HCT116 (cell line): Measurements from ENCODE around the gene MIB2. TPM values are rescaled to one million over a fixed set of nuclear protein-coding genes. Genes with fewer than 3 reads are reported as not detected.

Source experiments
- ATAC-seq: fragments of 200-7000 bp; cut with Tn5 transposase; 2 replicates; pipeline ENCODE4 v1.9.1; 2020; ENCODE audit warnings: mild to moderate bottlenecking, moderate library complexity
- BruUV-seq: library from RNA; stranded (reverse); fragments of 400-500 nt; replicated peaks from 2 replicates; lab custom pipeline; 2021; lab: Mats Ljungman, UMichigan
- CTCF ChIA-PET: fragments of 300-600 bp; sonication (Branson Sonifier 250); formaldehyde crosslinking; loops from one replicate; lab custom pipeline; 2021; ENCODE audit warnings: antibody characterized with exemption; lab: Charles Lee
- POLR2A ChIA-PET: fragments of 300-600, 350-600 bp; sonication (Branson Sonifier 250); formaldehyde crosslinking; loops from one replicate; lab custom pipeline; 2021; ENCODE audit warnings: antibody characterized with exemption; lab: Charles Lee
- RAD21 ChIA-PET, 2 experiments: fragments of 300-600 bp; sonication (Branson Sonifier 250); formaldehyde crosslinking; loops; one replicate each; lab custom pipeline; 2023; ENCODE audit warnings: low total read pairs in 2 of 2; ENCODE audit not compliant: uncharacterized antibody in 2 of 2, unreplicated experiment in 2 of 2, low non-redundant PET in 1 of 2; lab: Charles Lee
- DNase-seq: peaks from one replicate; pipeline ENCODE4 v3.0.0-alpha.2; 2010; ENCODE audit warnings: low read depth, low spot score
- H2AFZ ChIP-seq: fragments of 200-600 bp; shearing (Covaris generic), sonication (generic); 2 replicates; pipeline ENCODE4 v1.6.1; 2017; ENCODE audit warnings: low read depth, mixed run types, mixed read lengths, antibody characterized with exemption, low read length; ENCODE audit not compliant: poor library complexity, severe bottlenecking
- H3K27ac ChIP-seq: 2 replicates; pipeline ENCODE4 v1.5.1; 2012; ENCODE audit warnings: low read depth, low read length
- H3K27me3 ChIP-seq: fragments of 200-600 bp; sonication (generic); 2 replicates; pipeline ENCODE4 v1.6.1; 2016; ENCODE audit warnings: mixed run types, low read length, mixed read lengths; ENCODE audit not compliant: insufficient read depth
- H3K36me3 ChIP-seq, 2 experiments: fragments of 200-500 bp in 1 of 2; fragments of 200-600 bp in 1 of 2; sonication (Bioruptor generic) in 1 of 2; sonication (generic) in 1 of 2; 2 replicates each; pipeline versions ENCODE4 v1.5.1 to v1.6.1; 2014 to 2016; ENCODE audit warnings: low read length in 2 of 2, inconsistent platforms in 1 of 2, mixed read lengths in 1 of 2, mixed run types in 1 of 2; ENCODE audit not compliant: insufficient read depth in 2 of 2, control insufficient read depth in 1 of 2
- H3K4me1 ChIP-seq, 2 experiments: fragments of 200-600 bp in 1 of 2; sonication (generic) in 1 of 2; 2 replicates each; pipeline versions ENCODE4 v1.5.1 to v1.6.1; 2012 to 2017; ENCODE audit warnings: low read length in 2 of 2, inconsistent platforms in 1 of 2, mild to moderate bottlenecking in 1 of 2, mixed read lengths in 1 of 2, mixed run types in 1 of 2, moderate library complexity in 1 of 2; ENCODE audit not compliant: insufficient read depth in 2 of 2, control insufficient read depth in 1 of 2
- H3K4me2 ChIP-seq: fragments of 200-600 bp; sonication (generic); 2 replicates; pipeline ENCODE4 v1.6.1; 2017; ENCODE audit warnings: mixed run types, low read length, mixed read lengths
- H3K4me3 ChIP-seq, 2 experiments: fragments of 200-600 bp in 1 of 2; sonication (generic) in 1 of 2; replicated peaks in 1 of 2; 2 replicates each; pipeline ENCODE4 v1.5.1; 2011 to 2016; ENCODE audit warnings: low read length in 2 of 2, control low read depth in 1 of 2, low read depth in 1 of 2, mild to moderate bottlenecking in 1 of 2, mixed read lengths in 1 of 2, mixed run types in 1 of 2
- H3K79me2 ChIP-seq: fragments of 200-600 bp; sonication (generic); 2 replicates; pipeline ENCODE4 v1.6.1; 2017; ENCODE audit warnings: mild to moderate bottlenecking, mixed run types, low read length, moderate library complexity, mixed read lengths; ENCODE audit not compliant: insufficient read depth
- H3K9ac ChIP-seq: fragments of 200-600 bp; sonication (generic); 2 replicates; pipeline ENCODE4 v1.6.1; 2016; ENCODE audit warnings: low read length, mixed read lengths
- H3K9me2 ChIP-seq: fragments of 200-600 bp; sonication (generic), shearing (Covaris generic); 2 replicates; pipeline ENCODE4 v1.6.1; 2017; ENCODE audit warnings: mixed run types, mild to moderate bottlenecking, moderate library complexity; ENCODE audit not compliant: insufficient read depth
- H3K9me3 ChIP-seq, 2 experiments: fragments of 200-500 bp in 1 of 2; fragments of 200-600 bp in 1 of 2; sonication (Bioruptor generic) in 1 of 2; sonication (generic) in 1 of 2; 2 replicates each; pipeline ENCODE4 v1.6.1; 2014 to 2017; ENCODE audit warnings: low read length in 2 of 2, mixed read lengths in 2 of 2, inconsistent platforms in 1 of 2, low read depth in 1 of 2, mild to moderate bottlenecking in 1 of 2, mixed run types in 1 of 2, moderate library complexity in 1 of 2; ENCODE audit not compliant: control insufficient read depth in 1 of 2, insufficient read depth in 1 of 2
- H4K20me1 ChIP-seq: fragments of 200-600 bp; sonication (generic), shearing (Covaris generic); 2 replicates; pipeline ENCODE4 v1.6.1; 2017; ENCODE audit warnings: mixed run types, mild to moderate bottlenecking, moderate library complexity; ENCODE audit not compliant: insufficient read depth
- CBX3 ChIP-seq: IDR thresholded peaks from 2 replicates; pipeline ENCODE4 v1.6.1; 2012; ENCODE audit warnings: low read depth
- EGR1 ChIP-seq: IDR thresholded peaks from 2 replicates; pipeline ENCODE4 v1.6.1; 2012; ENCODE audit warnings: low read depth
- ELF1 ChIP-seq: IDR thresholded peaks from 2 replicates; pipeline ENCODE4 v1.6.1; 2012; ENCODE audit warnings: low read depth, borderline replicate concordance
- EZH2 ChIP-seq: fragments of 200-600 bp; sonication (generic); IDR thresholded peaks from 2 replicates; pipeline ENCODE4 v1.6.1; 2017; ENCODE audit warnings: antibody characterized with exemption, mixed run types
- FOSL1 ChIP-seq: IDR thresholded peaks from 2 replicates; pipeline ENCODE4 v1.6.1; 2012; ENCODE audit warnings: low read depth
- JUND ChIP-seq: IDR thresholded peaks from 2 replicates; pipeline ENCODE4 v1.6.1; 2012
- POLR2A ChIP-seq: IDR thresholded peaks from 2 replicates; pipeline ENCODE4 v1.7.0; 2011; ENCODE audit warnings: borderline replicate concordance; ENCODE audit not compliant: insufficient read depth, insufficient read length; ENCODE audit errors: extremely low read depth
- POLR2AphosphoS5 ChIP-seq: IDR thresholded peaks from 2 replicates; pipeline ENCODE4 v1.6.1; 2011; ENCODE audit warnings: mild to moderate bottlenecking, low read depth, low read length, moderate library complexity
- RAD21 ChIP-seq: IDR thresholded peaks from 2 replicates; pipeline ENCODE4 v1.6.1; 2012; ENCODE audit warnings: low read depth, mild to moderate bottlenecking
- SIN3A ChIP-seq: IDR thresholded peaks from 2 replicates; pipeline ENCODE4 v1.6.1; 2012; ENCODE audit warnings: low read depth
- SRF ChIP-seq: IDR thresholded peaks from 2 replicates; pipeline ENCODE4 v1.6.1; 2012; ENCODE audit warnings: low read depth
- TCF7L2 ChIP-seq: IDR thresholded peaks from 2 replicates; pipeline ENCODE4 v1.7.0; 2011; ENCODE audit warnings: borderline replicate concordance, inconsistent platforms; ENCODE audit not compliant: insufficient read depth, insufficient read length; ENCODE audit errors: extremely low read depth
- YY1 ChIP-seq: IDR thresholded peaks from 2 replicates; pipeline ENCODE4 v1.6.1; 2011; ENCODE audit warnings: low read length, low read depth, moderate library complexity, mild to moderate bottlenecking; ENCODE audit not compliant: insufficient replicate concordance; ENCODE audit errors: extremely low read depth
- intact Hi-C: fragments of 100-400 bp; cut with micrococcal nuclease; formaldehyde crosslinking; loops from 2 replicates; pipeline ENCODE4 v1.10.0; 2022
- total RNA-seq: library from RNA; stranded (reverse); gene quantifications from one replicate; pipeline ENCODE4 v1.2.1, GENCODE V29; 2021; ENCODE audit not compliant: unreplicated experiment
- TF ChIP-seq, protein P1 (sequence below): IDR thresholded peaks from 2 replicates; pipeline ENCODE4 v1.6.1; 2011; ENCODE audit warnings: mild to moderate bottlenecking, low read length, moderate library complexity; ENCODE audit not compliant: insufficient replicate concordance; ENCODE audit errors: extremely low read depth
- TF ChIP-seq, protein P2 (sequence below): IDR thresholded peaks from 2 replicates; pipeline ENCODE4 v1.6.1; 2012; ENCODE audit warnings: low read depth
- TF ChIP-seq, protein P3 (sequence below): IDR thresholded peaks from 2 replicates; pipeline ENCODE4 v1.6.1; 2012
- TF ChIP-seq, protein P4 (sequence below), 3 experiments: fragments of 200-600 bp in 1 of 3; sonication (generic) in 1 of 3; IDR thresholded peaks in 2 of 3; conservative IDR thresholded peaks in 1 of 3; 2 replicates each; pipeline ENCODE4 v1.5.1; 2012 to 2017; ENCODE audit warnings: low read depth in 2 of 3, low read length in 2 of 3, antibody characterized with exemption in 1 of 3, borderline replicate concordance in 1 of 3, control low read depth in 1 of 3, mild to moderate bottlenecking in 1 of 3, mixed read lengths in 1 of 3, mixed run types in 1 of 3, moderate library complexity in 1 of 3; ENCODE audit not compliant: insufficient read depth in 1 of 3

Gene MIB2
- total RNA-seq, 1 experiment from 2014 or later = 194 TPM

DNA sequence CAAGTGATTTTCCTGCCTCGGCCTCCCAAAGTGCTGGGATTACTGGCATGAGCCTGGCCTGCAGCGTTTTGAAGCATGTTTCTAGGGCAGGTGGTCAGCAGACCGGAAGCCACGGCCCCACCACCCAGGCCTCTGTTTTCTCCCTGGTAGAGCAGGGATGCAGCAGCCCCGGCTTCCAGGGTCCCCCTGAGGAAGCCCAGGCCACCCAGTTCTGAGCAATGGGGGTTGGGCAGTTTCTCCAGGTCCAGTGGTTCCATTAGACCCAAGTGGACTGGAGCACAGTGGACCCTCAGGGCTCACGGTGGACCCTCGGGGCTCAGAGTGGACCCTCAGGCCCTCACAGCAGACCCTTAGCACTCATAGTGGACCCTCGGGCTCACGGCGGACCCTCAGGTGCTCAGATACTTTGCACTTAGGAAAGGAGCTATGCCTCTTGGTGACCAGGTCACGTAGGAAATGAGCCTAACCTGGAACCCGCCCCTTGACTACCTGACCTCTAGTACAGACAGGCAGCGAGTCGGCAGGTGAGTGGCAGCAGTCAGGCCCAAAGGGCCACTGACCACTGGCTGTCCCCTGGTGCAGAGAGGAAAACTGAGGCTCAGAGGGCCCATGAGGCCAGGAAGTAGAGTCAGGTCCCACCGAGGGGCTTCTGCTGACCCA is 10.8 kb upstream of the MIB2 start:
- Histone ChIP-seq H3K9ac (no peak overlapping the region), H3K4me2 (no peak overlapping the region), H3K36me3 (no peaks in the 10 kb centered on the region), H3K27me3 (no peaks in the 10 kb centered on the region), H3K9me3 (no peaks in the 10 kb centered on the region), H3K27ac (no peak overlapping the region), H2AFZ (no peak overlapping the region), H3K79me2 (no peaks in the 10 kb centered on the region), H3K4me3 (no peak overlapping the region), H4K20me1 (no peaks in the 10 kb centered on the region), H3K4me1 (peaks cover 2 to 8% of the 10 kb centered on the region in 2 experiments; a peak in 3 of 4 replicates), H3K9me2 (no peaks in the 10 kb centered on the region)
- ATAC-seq (no peak), DNase-seq (no peak)
- no peak for TF ChIP-seq CBX3
- no peak for TF ChIP-seq YY1
- TF ChIP-seq FOSL1 = no peak
- no peak for TF ChIP-seq SRF
- TF ChIP-seq, protein P1, sequence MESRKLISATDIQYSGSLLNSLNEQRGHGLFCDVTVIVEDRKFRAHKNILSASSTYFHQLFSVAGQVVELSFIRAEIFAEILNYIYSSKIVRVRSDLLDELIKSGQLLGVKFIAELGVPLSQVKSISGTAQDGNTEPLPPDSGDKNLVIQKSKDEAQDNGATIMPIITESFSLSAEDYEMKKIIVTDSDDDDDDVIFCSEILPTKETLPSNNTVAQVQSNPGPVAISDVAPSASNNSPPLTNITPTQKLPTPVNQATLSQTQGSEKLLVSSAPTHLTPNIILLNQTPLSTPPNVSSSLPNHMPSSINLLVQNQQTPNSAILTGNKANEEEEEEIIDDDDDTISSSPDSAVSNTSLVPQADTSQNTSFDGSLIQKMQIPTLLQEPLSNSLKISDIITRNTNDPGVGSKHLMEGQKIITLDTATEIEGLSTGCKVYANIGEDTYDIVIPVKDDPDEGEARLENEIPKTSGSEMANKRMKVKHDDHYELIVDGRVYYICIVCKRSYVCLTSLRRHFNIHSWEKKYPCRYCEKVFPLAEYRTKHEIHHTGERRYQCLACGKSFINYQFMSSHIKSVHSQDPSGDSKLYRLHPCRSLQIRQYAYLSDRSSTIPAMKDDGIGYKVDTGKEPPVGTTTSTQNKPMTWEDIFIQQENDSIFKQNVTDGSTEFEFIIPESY = no peak
- no peak for TF ChIP-seq JUND
- TF ChIP-seq SIN3A = no peak
- TF ChIP-seq, protein P2, sequence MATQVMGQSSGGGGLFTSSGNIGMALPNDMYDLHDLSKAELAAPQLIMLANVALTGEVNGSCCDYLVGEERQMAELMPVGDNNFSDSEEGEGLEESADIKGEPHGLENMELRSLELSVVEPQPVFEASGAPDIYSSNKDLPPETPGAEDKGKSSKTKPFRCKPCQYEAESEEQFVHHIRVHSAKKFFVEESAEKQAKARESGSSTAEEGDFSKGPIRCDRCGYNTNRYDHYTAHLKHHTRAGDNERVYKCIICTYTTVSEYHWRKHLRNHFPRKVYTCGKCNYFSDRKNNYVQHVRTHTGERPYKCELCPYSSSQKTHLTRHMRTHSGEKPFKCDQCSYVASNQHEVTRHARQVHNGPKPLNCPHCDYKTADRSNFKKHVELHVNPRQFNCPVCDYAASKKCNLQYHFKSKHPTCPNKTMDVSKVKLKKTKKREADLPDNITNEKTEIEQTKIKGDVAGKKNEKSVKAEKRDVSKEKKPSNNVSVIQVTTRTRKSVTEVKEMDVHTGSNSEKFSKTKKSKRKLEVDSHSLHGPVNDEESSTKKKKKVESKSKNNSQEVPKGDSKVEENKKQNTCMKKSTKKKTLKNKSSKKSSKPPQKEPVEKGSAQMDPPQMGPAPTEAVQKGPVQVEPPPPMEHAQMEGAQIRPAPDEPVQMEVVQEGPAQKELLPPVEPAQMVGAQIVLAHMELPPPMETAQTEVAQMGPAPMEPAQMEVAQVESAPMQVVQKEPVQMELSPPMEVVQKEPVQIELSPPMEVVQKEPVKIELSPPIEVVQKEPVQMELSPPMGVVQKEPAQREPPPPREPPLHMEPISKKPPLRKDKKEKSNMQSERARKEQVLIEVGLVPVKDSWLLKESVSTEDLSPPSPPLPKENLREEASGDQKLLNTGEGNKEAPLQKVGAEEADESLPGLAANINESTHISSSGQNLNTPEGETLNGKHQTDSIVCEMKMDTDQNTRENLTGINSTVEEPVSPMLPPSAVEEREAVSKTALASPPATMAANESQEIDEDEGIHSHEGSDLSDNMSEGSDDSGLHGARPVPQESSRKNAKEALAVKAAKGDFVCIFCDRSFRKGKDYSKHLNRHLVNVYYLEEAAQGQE = no peak
- TF ChIP-seq, protein P3, sequence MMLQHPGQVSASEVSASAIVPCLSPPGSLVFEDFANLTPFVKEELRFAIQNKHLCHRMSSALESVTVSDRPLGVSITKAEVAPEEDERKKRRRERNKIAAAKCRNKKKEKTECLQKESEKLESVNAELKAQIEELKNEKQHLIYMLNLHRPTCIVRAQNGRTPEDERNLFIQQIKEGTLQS = no peak
- no peak for TF ChIP-seq EGR1
- TF ChIP-seq ELF1 = no peak
- no peak for TF ChIP-seq RAD21
- TF ChIP-seq EZH2 = no peak
- no peak for TF ChIP-seq POLR2AphosphoS5
- TF ChIP-seq POLR2A = no peak
- TF ChIP-seq TCF7L2 = no peak
- TF ChIP-seq, protein P4, sequence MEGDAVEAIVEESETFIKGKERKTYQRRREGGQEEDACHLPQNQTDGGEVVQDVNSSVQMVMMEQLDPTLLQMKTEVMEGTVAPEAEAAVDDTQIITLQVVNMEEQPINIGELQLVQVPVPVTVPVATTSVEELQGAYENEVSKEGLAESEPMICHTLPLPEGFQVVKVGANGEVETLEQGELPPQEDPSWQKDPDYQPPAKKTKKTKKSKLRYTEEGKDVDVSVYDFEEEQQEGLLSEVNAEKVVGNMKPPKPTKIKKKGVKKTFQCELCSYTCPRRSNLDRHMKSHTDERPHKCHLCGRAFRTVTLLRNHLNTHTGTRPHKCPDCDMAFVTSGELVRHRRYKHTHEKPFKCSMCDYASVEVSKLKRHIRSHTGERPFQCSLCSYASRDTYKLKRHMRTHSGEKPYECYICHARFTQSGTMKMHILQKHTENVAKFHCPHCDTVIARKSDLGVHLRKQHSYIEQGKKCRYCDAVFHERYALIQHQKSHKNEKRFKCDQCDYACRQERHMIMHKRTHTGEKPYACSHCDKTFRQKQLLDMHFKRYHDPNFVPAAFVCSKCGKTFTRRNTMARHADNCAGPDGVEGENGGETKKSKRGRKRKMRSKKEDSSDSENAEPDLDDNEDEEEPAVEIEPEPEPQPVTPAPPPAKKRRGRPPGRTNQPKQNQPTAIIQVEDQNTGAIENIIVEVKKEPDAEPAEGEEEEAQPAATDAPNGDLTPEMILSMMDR (IDR thresholded peaks at IDR 0.05 in 2 of 3, conservative IDR thresholded peaks at IDR 0.05 in 1 of 3; ENCODE audit: borderline replicate concordance in 1 of 3, insufficient read depth in 1 of 3, low read depth in 2 of 3, low read length in 2 of 3) = no peak
- POLR2A ChIA-PET = no interaction called here
- no TSS peak for BruUV-seq
- RAD21 ChIA-PET = no interaction called here
- CTCF ChIA-PET = no interaction called here
- intact Hi-C loops = no loop called here
